GM23248 (cell line): ENCODE results near the gene TBCCD1. TPM values are rescaled to one million over a fixed set of nuclear protein-coding genes. Genes with fewer than 3 reads are reported as not detected.

Experiments used
- DNase-seq: peaks from one replicate; pipeline ENCODE4 v3.0.0-alpha.2; 2015
- H2AFZ ChIP-seq: fragments of 200-600 bp; sonication (generic); 2 replicates; pipeline ENCODE4 v1.6.1; 2016; ENCODE audit warnings: antibody characterized with exemption
- H3F3A ChIP-seq: fragments of 200-600 bp; sonication (generic); 2 replicates; pipeline ENCODE4 v1.6.1; 2016; ENCODE audit warnings: mild to moderate bottlenecking, antibody characterized with exemption, mixed run types; ENCODE audit not compliant: insufficient read depth
- H3K27ac ChIP-seq: fragments of 200-600 bp; sonication (generic); 2 replicates; pipeline ENCODE4 v1.5.1; 2016; ENCODE audit warnings: mild to moderate bottlenecking
- H3K27me3 ChIP-seq: fragments of 200-600 bp; sonication (generic); replicated peaks from 2 replicates; pipeline ENCODE4 v1.6.1; 2016; ENCODE audit warnings: mild to moderate bottlenecking; ENCODE audit not compliant: insufficient read depth
- H3K36me3 ChIP-seq: fragments of 200-600 bp; sonication (generic); 2 replicates; pipeline ENCODE4 v1.6.1; 2016; ENCODE audit warnings: low read depth, mild to moderate bottlenecking
- H3K4me1 ChIP-seq: fragments of 200-600 bp; sonication (generic); 2 replicates; pipeline ENCODE4 v1.6.1; 2016; ENCODE audit warnings: mild to moderate bottlenecking; ENCODE audit not compliant: insufficient read depth
- H3K4me2 ChIP-seq: fragments of 200-600 bp; sonication (generic); one replicate; pipeline ENCODE4 v1.6.1; 2016; ENCODE audit warnings: mild to moderate bottlenecking; ENCODE audit not compliant: unreplicated experiment
- H3K4me3 ChIP-seq: fragments of 200-600 bp; sonication (generic); 2 replicates; pipeline ENCODE4 v1.5.1; 2016; ENCODE audit warnings: mild to moderate bottlenecking
- H3K79me2 ChIP-seq: fragments of 200-600 bp; sonication (generic); 2 replicates; pipeline ENCODE4 v1.6.1; 2016; ENCODE audit warnings: mild to moderate bottlenecking; ENCODE audit not compliant: insufficient read depth
- H3K9ac ChIP-seq: fragments of 200-600 bp; sonication (generic); 2 replicates; pipeline ENCODE4 v1.6.1; 2016; ENCODE audit warnings: mild to moderate bottlenecking
- H3K9me2 ChIP-seq: fragments of 200-600 bp; sonication (generic); 2 replicates; pipeline ENCODE4 v1.6.1; 2016; ENCODE audit warnings: mixed run types, mild to moderate bottlenecking, moderate library complexity; ENCODE audit not compliant: insufficient read depth
- H3K9me3 ChIP-seq: fragments of 200-600 bp; sonication (generic); one replicate; pipeline ENCODE4 v1.6.1; 2017; ENCODE audit warnings: low read depth
- H4K20me1 ChIP-seq: fragments of 200-600 bp; sonication (generic); 2 replicates; pipeline ENCODE4 v1.6.0; 2016; ENCODE audit not compliant: insufficient read depth
- EZH2 ChIP-seq: fragments of 200-600 bp; sonication (generic); IDR thresholded peaks from 2 replicates; pipeline ENCODE4 v1.6.1; 2018; ENCODE audit warnings: antibody characterized with exemption, mild to moderate bottlenecking; ENCODE audit not compliant: insufficient read depth, poor library complexity, severe bottlenecking
- EZH2phosphoT487 ChIP-seq: fragments of 200-600 bp; sonication (generic); IDR thresholded peaks from 2 replicates; pipeline ENCODE4 v1.6.1; 2018; ENCODE audit warnings: antibody characterized with exemption, moderate library complexity, mild to moderate bottlenecking, low read depth; ENCODE audit not compliant: insufficient read depth
- WGBS, 2 experiments: methylation state at CpG; one replicate each; pipeline ENCODE4 v1.1.6; 2015 to 2017; ENCODE audit warnings: low lambda C conversion rate in 2 of 2, low coverage in 1 of 2; ENCODE audit errors: missing lambda C conversion rate in 2 of 2; 5-methylcytosine and 5-hydroxymethylcytosine counted together
- in situ Hi-C: fragments of 300-500 bp; cut with MboI; formaldehyde crosslinking; loops from 2 replicates; pipeline ENCODE4 v1.15.0; 2020
- polyA plus RNA-seq: library from polyadenylated mRNA; unstranded; fragments of >200 nt; fragmentation: Nextera tagmentation; extraction: Ambion mirVana; gene quantifications from 2 replicates; pipeline ENCODE4 v1.2.1, GENCODE V29; 2016
- total RNA-seq: library from RNA; depleted of rRNA; stranded (reverse); fragments of >200 nt; shearing (Covaris generic); gene quantifications from 2 replicates; pipeline ENCODE4 v1.2.3, GENCODE V29; 2014

The TBCCD1 gene
- total and polyA plus RNA-seq, 2 experiments from 2014 or later = 14.6 to 15.6 TPM

DNA sequence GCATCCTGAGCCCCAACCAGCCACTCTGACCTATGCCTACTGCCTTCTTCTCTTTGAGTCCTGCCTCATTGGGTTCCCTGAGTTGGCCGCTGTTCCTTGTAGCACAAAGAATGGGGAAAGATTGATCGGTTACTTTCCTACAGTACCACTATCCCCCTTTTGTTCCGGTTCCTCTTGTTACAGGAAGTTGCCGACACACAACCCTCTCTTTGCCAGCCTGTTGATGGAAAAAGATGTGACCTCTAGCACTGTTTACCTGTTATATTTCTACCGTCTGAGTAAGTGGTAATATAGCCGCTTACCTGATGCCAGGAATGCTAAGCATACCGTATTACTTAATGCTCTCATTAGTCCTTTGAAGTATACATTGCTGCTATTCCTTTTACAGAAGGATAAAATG lies 36.0 kb upstream of the TBCCD1 start:
- Histone ChIP-seq H3K4me3 (no peak overlapping the region), H3K4me2 (no peak overlapping the region), H2AFZ (no peak overlapping the region), H3K9me3 (no peaks in the 10 kb centered on the region), H3K4me1 (no peaks in the 10 kb centered on the region; the same call in 1 of the 2 replicates), H3K9ac (no peak overlapping the region), H3K79me2 (no peaks in the 10 kb centered on the region), H3K9me2 (no peaks in the 10 kb centered on the region), H4K20me1 (no peaks in the 10 kb centered on the region), H3K27ac (no peak overlapping the region), H3K36me3 (no peaks in the 10 kb centered on the region), H3K27me3 (peaks cover 14% of the 10 kb centered on the region; the same call in 1 of the 2 replicates), H3F3A (no peaks in the 10 kb centered on the region)
- 77 to 78% methylated on average over 7 of the region's 7 CpGs for WGBS, 2 experiments
- in situ Hi-C loops = loop anchor here (25.0 kb wide), 1 partner anchor 1109 kb away; the partner anchor contains the start of gene RTP2
- DNase-seq = no peak
- TF ChIP-seq EZH2 (no peak), EZH2phosphoT487 (no peak)

DNA sequence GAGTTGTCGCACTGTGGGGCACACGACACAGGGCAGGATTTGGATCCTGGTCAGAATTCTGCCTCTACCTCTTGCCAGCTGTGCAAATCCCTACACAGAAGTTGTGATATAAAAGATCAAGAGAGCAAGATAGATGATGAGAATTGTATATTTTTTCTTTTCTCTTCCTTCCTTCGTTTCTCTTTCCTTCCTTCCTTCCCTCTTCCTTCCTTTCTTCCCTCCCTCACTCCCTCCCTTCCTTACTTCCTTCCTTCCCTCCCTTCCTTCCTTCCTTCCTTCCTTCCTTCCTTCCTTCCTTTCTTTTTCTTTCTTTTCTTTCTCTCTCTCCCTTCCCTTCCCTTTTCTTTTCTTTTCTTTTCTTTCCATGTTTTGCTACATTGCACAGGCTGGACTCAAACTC lies 33.8 kb upstream of the TBCCD1 start:
- H4K20me1 ChIP-seq = no peaks in the 10 kb centered on the region
- no peak overlapping the region for H2AFZ ChIP-seq
- H3K4me1 ChIP-seq = no peaks in the 10 kb centered on the region; the same call in 1 of the 2 replicates
- H3K4me3 ChIP-seq = no peak overlapping the region
- peaks cover 12% of the 10 kb centered on the region; the same call in 1 of the 2 replicates for H3K27me3 ChIP-seq
- 46 to 54% methylated on average over 3 of the region's 3 CpGs for WGBS, 2 experiments
- H3K9ac ChIP-seq = no peak overlapping the region
- H3F3A ChIP-seq = peaks cover 8% of the 10 kb centered on the region; the same call in 1 of the 2 replicates
- no peak overlapping the region for H3K27ac ChIP-seq
- H3K4me2 ChIP-seq = no peak overlapping the region
- no peaks in the 10 kb centered on the region for H3K9me3 ChIP-seq
- in situ Hi-C loops = loop anchor here (25.0 kb wide), 1 partner anchor 1111 kb away; the partner anchor contains the start of gene RTP2
- no peaks in the 10 kb centered on the region for H3K79me2 ChIP-seq
- no peaks in the 10 kb centered on the region for H3K36me3 ChIP-seq
- TF ChIP-seq EZH2 = no peak
- no peaks in the 10 kb centered on the region for H3K9me2 ChIP-seq
- DNase-seq = no peak

DNA sequence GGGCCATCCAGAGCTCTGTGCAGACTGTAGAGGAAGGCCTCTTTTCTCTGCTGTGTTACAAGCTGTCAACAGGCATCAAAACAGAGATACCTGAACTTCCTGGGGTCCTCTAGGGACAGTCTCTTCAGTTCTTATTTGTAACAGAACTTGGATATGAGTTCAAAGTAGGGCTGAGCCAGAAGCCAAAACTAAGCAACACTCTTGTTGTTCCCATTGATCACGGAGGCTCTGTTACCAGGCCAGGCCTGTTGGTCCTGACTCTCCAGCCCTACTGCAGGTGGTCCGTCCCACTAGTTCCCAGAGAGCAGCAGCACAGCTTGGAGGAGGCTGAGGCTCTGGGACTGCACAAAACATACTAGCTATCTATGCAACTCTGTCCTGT lies 32.6 kb upstream of the TBCCD1 start:
- Histone ChIP-seq H3F3A (peaks cover 8% of the 10 kb centered on the region; the same call in 1 of the 2 replicates), H3K27ac (no peak overlapping the region), H3K4me3 (no peak overlapping the region), H2AFZ (no peak overlapping the region), H3K4me1 (no peaks in the 10 kb centered on the region; the same call in 1 of the 2 replicates), H3K9ac (no peak overlapping the region), H3K27me3 (peaks cover 1% of the 10 kb centered on the region; the same call in 1 of the 2 replicates), H3K9me2 (no peaks in the 10 kb centered on the region), H3K79me2 (no peaks in the 10 kb centered on the region), H3K9me3 (no peaks in the 10 kb centered on the region), H3K36me3 (no peaks in the 10 kb centered on the region), H4K20me1 (no peaks in the 10 kb centered on the region), H3K4me2 (no peak overlapping the region)
- TF ChIP-seq EZH2phosphoT487 = no peak
- no peak for TF ChIP-seq EZH2
- no peak for DNase-seq
- WGBS, 2 experiments = 80% methylated on average over 2 of the region's 2 CpGs
- in situ Hi-C loops = loop anchor here (25.0 kb wide), 1 partner anchor 1113 kb away; the partner anchor contains the start of gene RTP2

DNA sequence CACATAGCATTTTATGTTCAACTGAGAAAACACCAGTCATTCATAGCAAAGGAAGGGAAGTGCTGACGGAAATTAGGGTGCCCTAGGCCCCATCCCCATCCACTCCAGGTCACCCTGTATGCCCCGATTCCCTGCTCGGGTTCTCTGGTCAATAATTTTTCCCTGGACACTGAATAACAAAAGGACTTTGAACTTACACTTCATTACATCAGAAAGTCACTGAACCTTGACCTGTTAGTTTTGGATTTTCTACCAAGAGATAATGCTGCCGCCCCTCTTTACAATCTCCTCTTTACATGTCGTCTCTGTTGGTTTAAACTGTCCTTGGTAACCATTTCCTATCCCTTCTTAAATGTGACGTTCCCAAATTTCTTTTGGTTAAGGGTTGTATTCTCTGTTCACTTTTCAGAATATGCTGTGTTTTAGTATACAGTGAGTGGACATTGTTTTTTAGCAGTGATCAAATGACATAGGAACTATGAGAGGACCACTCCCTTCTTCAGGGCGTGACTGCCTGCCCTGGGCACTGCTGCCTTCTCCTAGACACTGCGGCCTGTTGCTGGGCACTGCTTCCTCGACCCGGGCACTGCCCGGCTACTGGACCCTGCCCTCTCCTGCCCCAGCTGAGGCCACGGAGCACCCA lies 32.1 kb upstream of the TBCCD1 start:
- DNase-seq = no peak
- Histone ChIP-seq H4K20me1 (no peaks in the 10 kb centered on the region), H3F3A (peaks cover 8% of the 10 kb centered on the region; the same call in 1 of the 2 replicates), H3K27me3 (no peaks in the 10 kb centered on the region), H3K4me2 (no peak overlapping the region), H3K4me1 (no peaks in the 10 kb centered on the region; the same call in 1 of the 2 replicates), H2AFZ (no peak overlapping the region), H3K9ac (no peak overlapping the region), H3K9me3 (no peaks in the 10 kb centered on the region), H3K9me2 (no peaks in the 10 kb centered on the region), H3K36me3 (no peaks in the 10 kb centered on the region), H3K4me3 (no peak overlapping the region), H3K27ac (no peak overlapping the region), H3K79me2 (no peaks in the 10 kb centered on the region)
- 72 to 76% methylated on average over 12 of the region's 12 CpGs for WGBS, 2 experiments
- in situ Hi-C loops = no loop called here
- TF ChIP-seq EZH2phosphoT487 (no peak), EZH2 (no peak)
